K562 (cell line): ENCODE data around the gene PMM1. TPM values are rescaled to one million over a fixed set of nuclear protein-coding genes. Genes with fewer than 3 reads are reported as not detected.

Source experiments
- ATAC-seq: fragments of 200-7000 bp; cut with Tn5 transposase; 3 replicates; pipeline ENCODE4 v1.9.1; 2020; ENCODE audit warnings: moderate library complexity
- BruUV-seq: library from RNA; stranded (reverse); fragments of 400-500 nt; replicated peaks from 2 replicates; lab custom pipeline; 2021; lab: Mats Ljungman, UMichigan
- CTCF ChIA-PET: fragments of 300-600 bp; formaldehyde crosslinking; extraction: SDS; loops from one replicate; lab custom pipeline; 2021; ENCODE audit warnings: low intra/inter-chr PET ratio; lab: Yijun Ruan, JAX
- POLR2A ChIA-PET: fragments of 300-600, 350-650 bp; sonication (Branson Sonifier 250); formaldehyde crosslinking; extraction: SDS; loops from one replicate; lab custom pipeline; 2021; ENCODE audit warnings: antibody characterized with exemption, inconsistent platforms; lab: Yijun Ruan, JAX
- DNase-seq, 4 experiments: peaks; one replicate each; pipeline versions ENCODE4 v3.0.0 to v3.0.0-alpha.2; 2011 to 2018; ENCODE audit warnings: low spot score in 3 of 4, mixed read lengths in 3 of 4; ENCODE audit errors: extremely low read depth in 1 of 4
- FAIRE-seq: peaks from 2 replicates; lab custom pipeline; 2011; peaks lifted over from hg19 to GRCh38; lab: Jason Lieb, UNC
- H2AFZ ChIP-seq: 2 replicates; pipeline ENCODE4 v1.6.0; 2011; ENCODE audit warnings: low read depth, low read length, control low read depth, inconsistent platforms
- H3K27ac ChIP-seq: fragments of 200-600 bp; 3 replicates; pipeline ENCODE4 v1.8.0; 2011; ENCODE audit warnings: low read depth, mild to moderate bottlenecking, control low read depth, inconsistent platforms, low read length, moderate library complexity, mixed read lengths; ENCODE audit errors: extremely low read depth
- H3K27me3 ChIP-seq, 2 experiments: fragments of 300-600 bp in 1 of 2; 2 replicates in 1 of 2; 3 replicates in 1 of 2; pipeline versions ENCODE4 v1.6.0 to v1.8.0; 2011; ENCODE audit warnings: inconsistent platforms in 2 of 2, low read length in 2 of 2, mild to moderate bottlenecking in 1 of 2, mixed read lengths in 1 of 2, moderate library complexity in 1 of 2; ENCODE audit not compliant: control insufficient read depth in 2 of 2, insufficient read depth in 2 of 2
- H3K36me3 ChIP-seq: fragments of 300-600 bp; 3 replicates; pipeline ENCODE4 v1.8.0; 2011; ENCODE audit warnings: mild to moderate bottlenecking, low read length, inconsistent platforms; ENCODE audit not compliant: control insufficient read depth, insufficient read depth
- H3K4me1 ChIP-seq, 2 experiments: fragments of 200-600 bp in 1 of 2; replicated peaks in 1 of 2; 2 replicates in 1 of 2; 3 replicates in 1 of 2; pipeline versions ENCODE4 v1.5.1 to v1.8.0; 2011; ENCODE audit warnings: inconsistent platforms in 2 of 2, low read length in 2 of 2, mild to moderate bottlenecking in 1 of 2, mixed read lengths in 1 of 2, moderate library complexity in 1 of 2; ENCODE audit not compliant: control insufficient read depth in 2 of 2, insufficient read depth in 2 of 2
- H3K4me2 ChIP-seq: 2 replicates; pipeline ENCODE4 v1.6.1; 2011; ENCODE audit warnings: low read length, control low read depth, inconsistent platforms, mixed read lengths; ENCODE audit not compliant: insufficient read depth
- H3K4me3 ChIP-seq: fragments of 200-600 bp; sonication (generic), shearing (Covaris generic); 2 replicates; pipeline ENCODE4 v1.5.1; 2016; ENCODE audit warnings: control low read depth, inconsistent platforms
- H3K79me2 ChIP-seq: fragments of 200-600 bp; 3 replicates; pipeline ENCODE4 v1.8.0; 2011; ENCODE audit warnings: low read length, inconsistent platforms; ENCODE audit not compliant: control insufficient read depth, insufficient read depth
- H3K9ac ChIP-seq, 2 experiments: 2 replicates each; pipeline versions ENCODE4 v1.6.0 to v1.6.1; 2011; ENCODE audit warnings: low read depth in 2 of 2, low read length in 2 of 2, control low read depth in 1 of 2, inconsistent platforms in 1 of 2, mild to moderate bottlenecking in 1 of 2, mixed read lengths in 1 of 2; ENCODE audit not compliant: insufficient read depth in 1 of 2
- H3K9me1 ChIP-seq: one replicate; pipeline ENCODE4 v1.6.0; 2011; ENCODE audit warnings: inconsistent platforms, mild to moderate bottlenecking, low read length, moderate library complexity; ENCODE audit not compliant: control insufficient read depth, insufficient read depth
- H3K9me3 ChIP-seq: replicated peaks from 2 replicates; pipeline ENCODE4 v1.5.1; 2011; ENCODE audit warnings: low read depth, low read length, inconsistent platforms; ENCODE audit not compliant: control insufficient read depth, insufficient read depth
- H4K20me1 ChIP-seq: replicated peaks from 2 replicates; pipeline ENCODE4 v1.6.1; 2011; ENCODE audit warnings: low read length, inconsistent platforms, mixed read lengths; ENCODE audit not compliant: control insufficient read depth, insufficient read depth
- ATF1 ChIP-seq, 2 experiments: fragments of 450-650 bp in 1 of 2; IDR thresholded peaks; 2 replicates each; pipeline ENCODE4 v1.6.1; 2016; ENCODE audit warnings: missing compliant biosample characterization in 1 of 2, missing genetic modification characterization in 1 of 2
- CEBPG ChIP-seq, 3 experiments: fragments of 200-800 bp in 1 of 3; sonication (Bioruptor generic) in 1 of 3; sonication (generic) in 1 of 3; formaldehyde crosslinking in 1 of 3; IDR thresholded peaks in 2 of 3; conservative IDR thresholded peaks in 1 of 3; 2 replicates each; pipeline versions ENCODE4 v1.6.1 to v1.8.0; 2016 to 2022; ENCODE audit warnings: missing compliant biosample characterization in 2 of 3, missing genetic modification characterization in 2 of 3, mild to moderate bottlenecking in 1 of 3, missing genetic modification reagents in 1 of 3
- EWSR1 ChIP-seq: fragments of 450-650 bp; IDR thresholded peaks from 2 replicates; pipeline ENCODE4 v1.6.1; 2018; ENCODE audit warnings: borderline replicate concordance, mild to moderate bottlenecking, low read depth, moderate library complexity; ENCODE audit not compliant: partially characterized antibody
- KAT2B ChIP-seq: IDR thresholded peaks from one replicate; pipeline ENCODE4 v1.6.1; 2012; ENCODE audit warnings: low read depth, mild to moderate bottlenecking, control low read depth, inconsistent platforms, low read length, moderate library complexity
- MGA ChIP-seq: fragments of 450-650 bp; IDR thresholded peaks from 2 replicates; pipeline ENCODE4 v1.6.1; 2016; ENCODE audit warnings: mild to moderate bottlenecking, moderate library complexity
- MYC ChIP-seq, 2 experiments: fragments of 250-450 bp in 1 of 2; sonication (Bioruptor Pico) in 1 of 2; IDR thresholded peaks; 2 replicates each; pipeline versions ENCODE4 v1.5.1 to v1.6.1; 2012 to 2021; ENCODE audit warnings: low read depth in 2 of 2, borderline replicate concordance in 1 of 2, improper control_type of control experiment in 1 of 2, low read length in 1 of 2, mild to moderate bottlenecking in 1 of 2, moderate library complexity in 1 of 2
- RNF2 ChIP-seq: sonication (generic); IDR thresholded peaks from 2 replicates; pipeline ENCODE4 v1.6.1; 2016
- ZKSCAN3 ChIP-seq: fragments of 250-450 bp; sonication (Bioruptor Pico); IDR thresholded peaks from 2 replicates; pipeline ENCODE4 v1.4.0; 2020
- ZNF239 ChIP-seq: fragments of 250-450 bp; sonication (Bioruptor Pico); IDR thresholded peaks from 2 replicates; pipeline ENCODE4 v1.4.0; 2020; ENCODE audit warnings: mild to moderate bottlenecking
- ZNF274 ChIP-seq: IDR thresholded peaks from 2 replicates; pipeline ENCODE4 v1.6.1; 2011; ENCODE audit warnings: low read depth, mild to moderate bottlenecking, low read length, moderate library complexity, borderline replicate concordance
- WGBS: fragments of 100-300 bp; shearing (Covaris generic); methylation state at CpG from one replicate; pipeline ENCODE4 v1.1.6; 2016; ENCODE audit warnings: low coverage, mixed read lengths; ENCODE audit not compliant: insufficient coverage; ENCODE audit errors: missing lambda C conversion rate; 5-methylcytosine and 5-hydroxymethylcytosine counted together
- in situ Hi-C: fragments of 300-500 bp; cut with MboI; formaldehyde crosslinking; loops from 4 replicates; pipeline ENCODE4 v1.15.0; 2018; ENCODE audit warnings: inconsistent platforms, mixed read lengths
- intact Hi-C: fragments of 100-400 bp; cut with micrococcal nuclease; formaldehyde crosslinking; loops from 2 replicates; pipeline ENCODE4 v1.14.2; 2022
- polyA plus RNA-seq, 8 experiments: library from polyadenylated mRNA; depleted of rRNA in 4 of 8; stranded (reverse) in 5 of 8; unstranded in 3 of 8; fragments of >200 nt; fragmentation: Nextera tagmentation in 2 of 8; fragmentation: Illumina TruSeq in 1 of 8; extraction: Ambion mirVana in 2 of 8; extraction: Trizol in 1 of 8; gene quantifications; 2 replicates each; pipeline versions ENCODE4 v1.2.1 to v1.2.3, GENCODE V29; 2011 to 2014; ENCODE audit warnings: inconsistent platforms in 1 of 8, missing spikeins in 1 of 8
- total RNA-seq, 7 experiments: library from RNA; depleted of rRNA in 6 of 7; stranded (reverse); fragments of >200 nt in 6 of 7; fragmentation: Illumina TruSeq in 2 of 7; extraction: Trizol in 2 of 7; gene quantifications; 2 replicates each; pipeline versions ENCODE4 v1.2.1 to v1.2.3, GENCODE V29; 2011 to 2021; ENCODE audit warnings: low replicate concordance in 1 of 7

PMM1 gene
- total and polyA plus RNA-seq, 9 of the 15 experiments (the other 6 are each of a cell fraction or from before 2014, with no cell fraction given): 10.2 to 31.7 (median 20.3) TPM

- Histone ChIP-seq H3K9ac (peak within 1 kb of the TSS; percentile 97 to 99), H4K20me1 (no peaks in the 10 kb centered on the region; the same call in 1 of the 2 replicates), H3K4me2 (peak within 1 kb of the TSS; percentile 99), H3K4me1 (peaks cover 13 to 17% of the 10 kb centered on the region in 2 experiments; a peak in 4 of 5 replicates), H3K79me2 (peaks cover 76% of the 10 kb centered on the region), H2AFZ (peak within 1 kb of the TSS; percentile 98), H3K4me3 (peak within 1 kb of the TSS; percentile 92), H3K9me1 (no peaks in the 10 kb centered on the region), H3K27me3 (no peaks in the 10 kb centered on the region), H3K36me3 (peaks cover 31% of the 10 kb centered on the region), H3K27ac (peak within 1 kb of the TSS; percentile 100), H3K9me3 (no peaks in the 10 kb centered on the region)
- FAIRE-seq (no peak), ATAC-seq (peak; percentile 91), DNase-seq (peak in 1 of 4 experiments; percentile 45)
- no TSS peak for BruUV-seq
- ChIA-PET POLR2A (interaction anchor here (0.6 to 2.1 kb wide), 7 partner anchors 13 to 625 kb away, joined by 3 to 6 read pairs (median 4); partner anchors contain the start of genes ACO2 and POLR3H), CTCF (interaction anchor here (1.4 kb wide), 1 partner anchor 67 kb away, joined by 4 read pairs; no protein-coding TSS in a partner anchor)
- intact Hi-C loops (no loop called here), in situ Hi-C loops (no loop called here)
- 1% methylated on average over 14 of the region's 40 CpGs for WGBS
- TF ChIP-seq KAT2B: no peak
- TF ChIP-seq RNF2: no peak
- no peak for TF ChIP-seq ZKSCAN3 (CRISPR knock-in tag)
- TF ChIP-seq ATF1 (CRISPR knock-in tag; IDR thresholded peaks at IDR 0.05): no peak
- no peak for TF ChIP-seq ATF1 (tag; IDR thresholded peaks at IDR 0.05)
- TF ChIP-seq MYC (IDR thresholded peaks at IDR 0.05; ENCODE audit: low read depth, low read length): peak; percentile 70; the same call in 1 of the 2 replicates
- TF ChIP-seq MYC (CRISPR knock-in tag; IDR thresholded peaks at IDR 0.05; ENCODE audit: borderline replicate concordance, low read depth): no peak
- peak; percentile 70 for TF ChIP-seq MGA
- TF ChIP-seq CEBPG (CRISPR knock-in tag; IDR thresholded peaks at IDR 0.05): no peak
- TF ChIP-seq CEBPG (tag; conservative IDR thresholded peaks at IDR 0.05 in 1 of 2, IDR thresholded peaks at IDR 0.05 in 1 of 2): no peak
- TF ChIP-seq ZNF239: no peak
- no peak for TF ChIP-seq EWSR1
- TF ChIP-seq ZNF274: no peak
These were observed 31.0 kb upstream of the PMM1 start, which contains the start of gene DESI1 for GRCh38 chr22:41620589-41621098. TSS of gene DESI1 (minus strand) at chr22:41621043. CDS start at chr22:41620839, 204 bp downstream.
